ENCODE results near the gene TBX21. TPM values are rescaled to one million over a fixed set of nuclear protein-coding genes. Genes with fewer than 3 reads are reported as not detected.
"Not testable (repeated sequence)": the region's sequence is repeated elsewhere in the genome, so short reads cannot be mapped to it uniquely, and the experiment has no call there.

Gene TBX21
- total RNA-seq, 4 donors from 2014 or later: 1.1 to 4.5 (median 2.9) TPM; not detected in 1

DNA sequence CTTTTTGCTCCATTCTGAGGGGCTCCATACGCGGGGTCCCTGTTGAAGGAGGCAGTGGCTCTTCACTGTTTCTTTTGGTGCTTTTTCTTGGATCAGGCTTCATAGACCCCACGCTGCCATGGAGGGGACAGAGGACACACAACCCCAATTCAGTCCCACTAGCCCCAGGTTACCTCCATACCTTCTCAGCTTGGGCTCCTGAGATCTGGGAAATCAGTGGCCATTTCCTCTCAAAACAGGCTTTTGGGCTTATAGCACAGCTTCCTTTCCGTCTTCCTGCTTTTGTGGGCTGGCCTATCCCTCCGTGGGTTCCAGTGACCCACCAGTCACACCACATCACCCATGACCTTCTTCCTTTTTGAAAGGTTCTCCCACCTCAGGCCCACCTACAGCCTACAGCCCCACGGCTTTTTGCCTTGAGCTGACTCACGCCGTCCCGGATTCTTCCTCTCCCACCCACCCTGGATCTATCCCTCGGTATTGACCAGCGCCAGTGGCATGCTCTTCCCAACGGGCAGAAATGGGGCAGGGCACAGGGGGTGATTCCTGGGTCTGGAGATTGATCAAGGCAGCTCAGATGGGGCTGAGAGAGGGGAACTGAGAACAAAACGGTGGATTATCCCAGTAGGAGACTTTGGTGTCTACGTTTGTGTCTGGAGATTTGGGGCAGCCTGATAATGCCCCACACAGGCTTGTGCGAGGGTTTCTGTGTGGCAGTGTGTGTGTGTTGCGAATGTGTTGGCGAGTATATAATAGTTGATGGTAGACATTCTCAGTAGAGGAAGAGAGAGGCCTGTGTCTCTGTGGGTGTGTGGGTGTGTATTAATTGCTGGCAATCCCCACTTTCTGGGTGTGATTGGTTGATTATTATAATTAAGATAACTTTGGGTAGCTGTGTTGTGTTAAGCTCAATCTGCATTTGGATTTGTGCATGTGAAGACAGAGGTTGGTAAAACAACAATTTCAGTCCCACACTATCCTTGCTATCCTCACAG is 3.8 kb downstream of the TBX21 start:
- TF ChIP-seq, protein P1, sequence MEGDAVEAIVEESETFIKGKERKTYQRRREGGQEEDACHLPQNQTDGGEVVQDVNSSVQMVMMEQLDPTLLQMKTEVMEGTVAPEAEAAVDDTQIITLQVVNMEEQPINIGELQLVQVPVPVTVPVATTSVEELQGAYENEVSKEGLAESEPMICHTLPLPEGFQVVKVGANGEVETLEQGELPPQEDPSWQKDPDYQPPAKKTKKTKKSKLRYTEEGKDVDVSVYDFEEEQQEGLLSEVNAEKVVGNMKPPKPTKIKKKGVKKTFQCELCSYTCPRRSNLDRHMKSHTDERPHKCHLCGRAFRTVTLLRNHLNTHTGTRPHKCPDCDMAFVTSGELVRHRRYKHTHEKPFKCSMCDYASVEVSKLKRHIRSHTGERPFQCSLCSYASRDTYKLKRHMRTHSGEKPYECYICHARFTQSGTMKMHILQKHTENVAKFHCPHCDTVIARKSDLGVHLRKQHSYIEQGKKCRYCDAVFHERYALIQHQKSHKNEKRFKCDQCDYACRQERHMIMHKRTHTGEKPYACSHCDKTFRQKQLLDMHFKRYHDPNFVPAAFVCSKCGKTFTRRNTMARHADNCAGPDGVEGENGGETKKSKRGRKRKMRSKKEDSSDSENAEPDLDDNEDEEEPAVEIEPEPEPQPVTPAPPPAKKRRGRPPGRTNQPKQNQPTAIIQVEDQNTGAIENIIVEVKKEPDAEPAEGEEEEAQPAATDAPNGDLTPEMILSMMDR (IDR thresholded peaks at IDR 0.05): no peak
- Histone ChIP-seq H3K36me3 (no peaks in the 10 kb centered on the region), H3K4me3 (no peak overlapping the region), H3K27me3 (peaks cover 6 to 79% (median 10%) of the 10 kb centered on the region in 4 donors), H3K4me1 (peaks cover 5 to 19% (median 16%) of the 10 kb centered on the region in 3 donors), H3K9me3 (no peaks in the 10 kb centered on the region), H3K27ac (no peak overlapping the region)
- 64 to 73% methylated on average over 14 to 16 of the region's 17 CpGs for WGBS, 2 donors
- intact Hi-C loops (cut with DNase I): no loop called here
- DNase-seq: no peak

DNA sequence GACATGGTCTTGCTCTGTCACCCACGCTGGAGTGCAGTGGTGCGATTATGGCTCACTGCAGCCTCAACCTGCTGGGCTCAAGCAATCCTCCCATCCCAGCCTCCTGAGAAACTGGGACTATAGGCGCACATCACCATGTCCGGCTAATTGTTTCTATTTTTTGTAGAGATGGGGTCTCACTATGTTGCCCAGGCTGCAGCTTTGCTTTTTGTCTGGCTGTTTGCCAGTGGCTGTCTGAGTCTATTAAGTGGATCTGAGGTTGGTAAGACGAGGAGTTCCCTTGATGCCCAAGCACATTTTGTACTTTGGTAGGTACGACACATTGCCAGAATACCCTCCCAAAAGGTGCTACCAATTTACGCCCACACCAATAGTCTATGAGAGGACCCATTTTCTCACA is 5.1 kb downstream of the TBX21 start:
- 82 to 93% methylated on average over 7 of the region's 7 CpGs for WGBS, 2 donors
- Histone ChIP-seq H3K27me3 (peaks cover 0 to 79% (median 6%) of the 10 kb centered on the region in 4 donors), H3K27ac (no peak overlapping the region), H3K4me1 (peaks cover 1 to 15% (median 10%) of the 10 kb centered on the region in 3 donors), H3K36me3 (no peaks in the 10 kb centered on the region), H3K4me3 (no peak overlapping the region), H3K9me3 (no peaks in the 10 kb centered on the region)
- intact Hi-C loops (cut with DNase I): no loop called here
- TF ChIP-seq POLR2A (IDR thresholded peaks at IDR 0.05): no peak
- TF ChIP-seq, protein P1 (IDR thresholded peaks at IDR 0.05): no peak
- DNase-seq: no peak

DNA sequence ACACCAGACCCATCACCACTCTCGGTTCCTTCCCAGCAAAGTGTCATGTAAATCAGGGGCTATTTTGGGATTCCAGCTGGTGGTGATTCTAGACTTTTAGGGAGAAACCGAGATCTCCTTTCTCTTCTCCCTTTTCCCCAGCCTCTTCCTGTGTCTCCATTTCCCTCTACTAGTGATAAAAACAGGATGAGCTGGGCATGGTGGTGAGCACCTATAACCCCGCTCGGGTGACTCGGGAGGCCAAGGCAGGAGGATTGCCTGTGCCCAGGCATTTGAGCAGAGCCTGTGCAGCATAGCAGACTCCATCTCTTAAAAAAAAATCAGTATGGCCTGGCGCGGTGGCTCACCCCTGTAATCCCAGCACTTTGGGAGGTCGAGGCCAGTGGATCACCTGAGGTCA is 6.1 kb downstream of the TBX21 start:
- Histone ChIP-seq H3K4me1 (peaks cover 0 to 5% (median under 1%) of the 10 kb centered on the region in 3 donors), H3K4me3 (no peak overlapping the region), H3K27me3 (peaks cover 0 to 79% (median 5%) of the 10 kb centered on the region in 4 donors), H3K36me3 (no peaks in the 10 kb centered on the region), H3K27ac (no peak overlapping the region), H3K9me3 (no peaks in the 10 kb centered on the region)
- 79 to 80% methylated on average over 4 to 5 of the region's 8 CpGs for WGBS, 2 donors
- intact Hi-C loops (cut with DNase I): no loop called here
- TF ChIP-seq, protein P1 (IDR thresholded peaks at IDR 0.05): no peak
- no peak for TF ChIP-seq POLR2A (IDR thresholded peaks at IDR 0.05)
- DNase-seq: no peak

DNA sequence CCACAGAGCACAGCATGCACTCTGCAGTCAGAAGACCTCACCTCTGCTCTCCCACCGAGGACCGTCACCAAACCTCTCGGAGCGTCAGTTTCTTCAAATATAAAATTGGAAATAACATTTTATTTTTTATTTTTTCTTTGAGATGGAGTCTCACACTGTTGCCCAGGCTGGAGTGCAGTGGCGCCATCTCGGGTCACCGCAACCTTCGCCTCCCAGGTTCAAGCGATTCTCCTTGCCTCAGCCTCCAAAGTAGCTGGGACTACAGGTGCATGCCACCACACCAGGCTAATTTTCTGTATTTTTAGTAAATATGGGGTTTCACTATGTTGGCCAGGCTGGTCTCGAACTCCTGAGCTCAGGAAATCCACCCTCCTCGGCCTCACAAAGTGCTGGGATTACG is 6.9 kb downstream of the TBX21 start:
- H3K4me3 ChIP-seq; H3K4me1 ChIP-seq; DNase-seq; H3K27ac ChIP-seq; H3K36me3 ChIP-seq; H3K9me3 ChIP-seq; intact Hi-C loops (cut with DNase I): not testable (repeated sequence)
- peaks cover 0 to 79% (median 5%) of the 10 kb centered on the region in 4 donors for H3K27me3 ChIP-seq
- WGBS, 2 donors: 78 to 85% methylated on average over 9 to 12 of the region's 12 CpGs

DNA sequence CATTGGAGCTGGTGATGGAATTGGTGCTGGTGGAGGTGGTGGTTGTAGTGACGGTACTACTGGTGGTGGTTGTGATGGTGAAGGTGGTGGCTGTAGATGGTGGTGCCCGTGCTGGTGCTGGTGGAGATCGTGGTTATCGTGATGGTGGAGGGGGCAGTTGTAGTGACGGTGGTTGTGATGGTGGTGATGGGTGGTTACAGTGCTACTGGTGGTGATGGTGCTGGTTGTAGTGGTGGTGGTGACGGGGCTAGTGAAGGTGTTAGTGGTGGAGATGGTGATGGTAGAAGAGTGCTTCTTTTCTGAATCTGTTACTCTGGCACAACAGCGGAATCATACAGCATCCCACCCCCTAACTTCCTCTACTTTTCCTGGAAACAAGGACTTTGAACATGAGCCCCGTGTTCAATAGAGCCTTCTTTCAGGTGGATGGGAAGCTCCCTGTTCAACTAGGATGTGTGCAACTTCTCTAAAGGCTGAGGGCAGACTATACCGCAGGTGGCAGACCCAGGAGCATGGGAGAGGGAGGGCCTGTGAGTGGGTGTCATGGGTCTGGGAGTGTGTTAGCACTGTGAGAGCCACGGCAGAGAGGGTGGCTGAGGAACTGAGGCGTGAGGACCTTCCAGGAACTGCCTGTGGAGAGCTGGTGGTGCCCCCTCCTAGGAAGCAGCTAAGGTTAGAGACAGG is 8.2 kb downstream of the TBX21 start:
- WGBS, 2 donors: 77 to 79% methylated on average over 11 of the region's 11 CpGs
- Histone ChIP-seq H3K27ac (no peak overlapping the region), H3K9me3 (no peaks in the 10 kb centered on the region), H3K4me3 (no peak overlapping the region), H3K4me1 (peaks cover 0 to 5% (median 0%) of the 10 kb centered on the region in 3 donors), H3K36me3 (no peaks in the 10 kb centered on the region), H3K27me3 (peaks cover 0 to 81% (median 5%) of the 10 kb centered on the region in 4 donors)
- DNase-seq: no peak
- intact Hi-C loops (cut with DNase I): no loop called here
- no peak for TF ChIP-seq POLR2A (IDR thresholded peaks at IDR 0.05)
- TF ChIP-seq, protein P1 (IDR thresholded peaks at IDR 0.05): no peak
